Neural cell (in vitro differentiated cells): ENCODE measurements around the gene VHLL. TPM values are rescaled to one million over a fixed set of nuclear protein-coding genes. Genes with fewer than 3 reads are reported as not detected.
A peak's percentile ranks its signal among the peaks of the same experiment; 100 is the strongest.

Experiments
- H2AFZ ChIP-seq: fragments of 200-600, 300-800 bp; sonication (generic), shearing (Covaris generic); 2 replicates; pipeline ENCODE4 v1.6.0; 2014; ENCODE audit warnings: low read depth, mild to moderate bottlenecking, antibody characterized with exemption, low read length, moderate library complexity
- H3F3A ChIP-seq: fragments of 200-600 bp; shearing (Covaris generic); 2 replicates; pipeline ENCODE4 v1.6.1; 2016; ENCODE audit warnings: mild to moderate bottlenecking, moderate library complexity, mixed read lengths, antibody characterized with exemption, low read length; ENCODE audit not compliant: insufficient read depth, poor library complexity, severe bottlenecking
- H3K27ac ChIP-seq: fragments of 200-600, 300-800 bp; sonication (generic), shearing (Covaris generic); 2 replicates; pipeline ENCODE4 v1.5.1; 2014; ENCODE audit warnings: mild to moderate bottlenecking, low read length, moderate library complexity
- H3K27me3 ChIP-seq: fragments of 300-800, 200-600 bp; sonication (generic), shearing (Covaris generic); 2 replicates; pipeline ENCODE4 v1.6.0; 2014; ENCODE audit warnings: mild to moderate bottlenecking, low read depth, low read length, moderate library complexity; ENCODE audit not compliant: insufficient read depth
- H3K36me3 ChIP-seq: fragments of 300-800, 200-600 bp; sonication (generic), shearing (Covaris generic); 2 replicates; pipeline ENCODE4 v1.5.1; 2014; ENCODE audit warnings: mild to moderate bottlenecking, antibody characterized with exemption, low read length, moderate library complexity; ENCODE audit not compliant: insufficient read depth
- H3K4me2 ChIP-seq: fragments of 300-800, 200-600 bp; sonication (generic), shearing (Covaris generic); 2 replicates; pipeline ENCODE4 v1.6.0; 2014; ENCODE audit warnings: mild to moderate bottlenecking, low read length
- H3K4me3 ChIP-seq: fragments of 300-800, 200-600 bp; sonication (generic), shearing (Covaris generic); 2 replicates; pipeline ENCODE4 v1.5.1; 2014; ENCODE audit warnings: mild to moderate bottlenecking, low read length, moderate library complexity
- H3K79me2 ChIP-seq: fragments of 200-600 bp; shearing (Covaris generic); replicated peaks from 2 replicates; pipeline ENCODE4 v1.6.0; 2014; ENCODE audit warnings: mild to moderate bottlenecking, low read length, moderate library complexity; ENCODE audit not compliant: insufficient read depth
- H3K9ac ChIP-seq: fragments of 300-800, 200-600 bp; sonication (generic), shearing (Covaris generic); 2 replicates; pipeline ENCODE4 v1.6.1; 2016; ENCODE audit warnings: mild to moderate bottlenecking, low read length, mixed read lengths
- H3K9me2 ChIP-seq: fragments of 200-600 bp; shearing (Covaris generic); 2 replicates; pipeline ENCODE4 v1.6.1; 2016; ENCODE audit warnings: mild to moderate bottlenecking, low read length, mixed read lengths; ENCODE audit not compliant: insufficient read depth
- H3K9me3 ChIP-seq: fragments of 200-600, 300-800 bp; sonication (generic), shearing (Covaris generic); 2 replicates; pipeline ENCODE4 v1.6.1; 2016; ENCODE audit warnings: mild to moderate bottlenecking, mixed run types, low read length, moderate library complexity, mixed read lengths
- H4K20me1 ChIP-seq: fragments of 200-600 bp; shearing (Covaris generic); 2 replicates; pipeline ENCODE4 v1.6.1; 2016; ENCODE audit warnings: mild to moderate bottlenecking, mixed run types; ENCODE audit not compliant: insufficient read depth
- EP300 ChIP-seq: fragments of 450-650 bp; conservative IDR thresholded peaks from 2 replicates; pipeline ENCODE4 v1.6.1; 2014; ENCODE audit warnings: antibody characterized with exemption, mild to moderate bottlenecking, moderate library complexity; ENCODE audit not compliant: poor library complexity, severe bottlenecking
- EZH2 ChIP-seq: fragments of 200-600, 300-800 bp; shearing (Covaris generic), sonication (generic); IDR thresholded peaks from 2 replicates; pipeline ENCODE4 v1.6.1; 2014; ENCODE audit warnings: antibody characterized with exemption, low read length, borderline replicate concordance, mild to moderate bottlenecking; ENCODE audit not compliant: insufficient read depth, poor library complexity, severe bottlenecking
- MXI1 ChIP-seq: fragments of 450-650 bp; conservative IDR thresholded peaks from 2 replicates; pipeline ENCODE4 v1.6.1; 2014; ENCODE audit warnings: antibody characterized with exemption, mild to moderate bottlenecking; ENCODE audit not compliant: poor library complexity, severe bottlenecking
- POLR2AphosphoS5 ChIP-seq: IDR thresholded peaks from 2 replicates; pipeline ENCODE4 v1.6.1; 2012
- RAD21 ChIP-seq: fragments of 450-650 bp; conservative IDR thresholded peaks from 2 replicates; pipeline ENCODE4 v1.6.1; 2014; ENCODE audit warnings: antibody characterized with exemption, mild to moderate bottlenecking, moderate library complexity
- SMC3 ChIP-seq: fragments of 450-650 bp; conservative IDR thresholded peaks from 2 replicates; pipeline ENCODE4 v1.6.1; 2014; ENCODE audit warnings: antibody characterized with exemption, mild to moderate bottlenecking, moderate library complexity; ENCODE audit not compliant: poor library complexity
- TAF1 ChIP-seq: IDR thresholded peaks from 2 replicates; pipeline ENCODE4 v1.6.1; 2012; ENCODE audit warnings: low read depth
- polyA plus RNA-seq: library from polyadenylated mRNA; depleted of rRNA; stranded (reverse); fragments of >200 nt; gene quantifications from 2 replicates; pipeline ENCODE4 v1.2.3, GENCODE V29; 2014
- TF ChIP-seq, protein P1 (sequence below): IDR thresholded peaks from 2 replicates; pipeline ENCODE4 v1.6.1; 2012; ENCODE audit warnings: borderline replicate concordance
- TF ChIP-seq, protein P2 (sequence below): fragments of 450-650 bp; IDR thresholded peaks from 2 replicates; pipeline ENCODE4 v1.5.1; 2014; ENCODE audit warnings: antibody characterized with exemption, mild to moderate bottlenecking, moderate library complexity; ENCODE audit not compliant: poor library complexity, severe bottlenecking

Gene VHLL
- polyA plus RNA-seq, 1 donor from 2014 or later, result 1.8 TPM

DNA sequence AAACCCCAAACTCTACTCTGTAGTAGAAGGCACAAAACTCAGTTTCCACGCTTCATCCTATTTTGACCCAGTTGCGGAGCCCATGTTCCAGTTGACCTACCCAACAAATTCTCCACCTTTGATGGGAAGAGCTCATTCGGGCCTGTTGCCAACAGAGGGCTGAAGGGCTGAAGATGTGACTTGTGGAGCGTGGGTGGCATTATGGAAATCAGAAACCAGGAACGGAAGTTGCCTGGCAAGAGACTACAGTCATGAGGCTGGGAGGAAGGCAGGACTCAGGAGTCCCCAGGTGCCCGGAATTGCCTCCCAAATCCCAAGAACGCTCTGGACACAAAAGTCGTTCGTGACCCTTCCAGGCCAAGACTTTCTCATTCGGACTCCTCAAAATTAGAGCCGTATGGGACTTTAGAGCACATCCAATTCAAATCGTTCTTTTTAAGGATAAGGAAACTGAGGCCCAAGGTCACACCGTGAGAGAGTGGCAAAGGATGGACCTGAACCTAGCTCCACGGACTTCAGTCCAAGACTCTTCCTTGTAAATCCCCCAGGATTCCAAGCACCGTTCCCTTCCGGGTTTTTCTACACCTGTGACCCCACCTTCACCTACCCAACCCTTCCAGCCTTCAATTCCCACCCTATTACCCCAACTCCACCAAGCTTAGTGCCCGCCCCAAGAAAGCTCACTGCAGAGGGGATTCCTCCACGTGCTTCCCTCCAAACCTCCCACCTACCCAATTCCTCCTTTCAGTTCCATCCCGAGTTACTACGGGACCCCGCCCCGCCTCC lies 17.2 kb downstream of the VHLL start:
- peak overlapping the region; percentile 63 for H3K4me2 ChIP-seq
- H2AFZ ChIP-seq, result peak overlapping the region; percentile 95
- H3K9me3 ChIP-seq, result no peaks in the 10 kb centered on the region
- peak overlapping the region; percentile 70 for H3K27ac ChIP-seq
- peaks cover 34% of the 10 kb centered on the region for H3K79me2 ChIP-seq
- no peaks in the 10 kb centered on the region for H3K36me3 ChIP-seq
- peak overlapping the region; percentile 80 for H3K9ac ChIP-seq
- H3K4me3 ChIP-seq, result peak overlapping the region; percentile 78
- no peaks in the 10 kb centered on the region for H3K9me2 ChIP-seq
- TF ChIP-seq, protein P1, sequence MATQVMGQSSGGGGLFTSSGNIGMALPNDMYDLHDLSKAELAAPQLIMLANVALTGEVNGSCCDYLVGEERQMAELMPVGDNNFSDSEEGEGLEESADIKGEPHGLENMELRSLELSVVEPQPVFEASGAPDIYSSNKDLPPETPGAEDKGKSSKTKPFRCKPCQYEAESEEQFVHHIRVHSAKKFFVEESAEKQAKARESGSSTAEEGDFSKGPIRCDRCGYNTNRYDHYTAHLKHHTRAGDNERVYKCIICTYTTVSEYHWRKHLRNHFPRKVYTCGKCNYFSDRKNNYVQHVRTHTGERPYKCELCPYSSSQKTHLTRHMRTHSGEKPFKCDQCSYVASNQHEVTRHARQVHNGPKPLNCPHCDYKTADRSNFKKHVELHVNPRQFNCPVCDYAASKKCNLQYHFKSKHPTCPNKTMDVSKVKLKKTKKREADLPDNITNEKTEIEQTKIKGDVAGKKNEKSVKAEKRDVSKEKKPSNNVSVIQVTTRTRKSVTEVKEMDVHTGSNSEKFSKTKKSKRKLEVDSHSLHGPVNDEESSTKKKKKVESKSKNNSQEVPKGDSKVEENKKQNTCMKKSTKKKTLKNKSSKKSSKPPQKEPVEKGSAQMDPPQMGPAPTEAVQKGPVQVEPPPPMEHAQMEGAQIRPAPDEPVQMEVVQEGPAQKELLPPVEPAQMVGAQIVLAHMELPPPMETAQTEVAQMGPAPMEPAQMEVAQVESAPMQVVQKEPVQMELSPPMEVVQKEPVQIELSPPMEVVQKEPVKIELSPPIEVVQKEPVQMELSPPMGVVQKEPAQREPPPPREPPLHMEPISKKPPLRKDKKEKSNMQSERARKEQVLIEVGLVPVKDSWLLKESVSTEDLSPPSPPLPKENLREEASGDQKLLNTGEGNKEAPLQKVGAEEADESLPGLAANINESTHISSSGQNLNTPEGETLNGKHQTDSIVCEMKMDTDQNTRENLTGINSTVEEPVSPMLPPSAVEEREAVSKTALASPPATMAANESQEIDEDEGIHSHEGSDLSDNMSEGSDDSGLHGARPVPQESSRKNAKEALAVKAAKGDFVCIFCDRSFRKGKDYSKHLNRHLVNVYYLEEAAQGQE, result no peak
- TF ChIP-seq POLR2AphosphoS5, result no peak
- TF ChIP-seq, protein P2, sequence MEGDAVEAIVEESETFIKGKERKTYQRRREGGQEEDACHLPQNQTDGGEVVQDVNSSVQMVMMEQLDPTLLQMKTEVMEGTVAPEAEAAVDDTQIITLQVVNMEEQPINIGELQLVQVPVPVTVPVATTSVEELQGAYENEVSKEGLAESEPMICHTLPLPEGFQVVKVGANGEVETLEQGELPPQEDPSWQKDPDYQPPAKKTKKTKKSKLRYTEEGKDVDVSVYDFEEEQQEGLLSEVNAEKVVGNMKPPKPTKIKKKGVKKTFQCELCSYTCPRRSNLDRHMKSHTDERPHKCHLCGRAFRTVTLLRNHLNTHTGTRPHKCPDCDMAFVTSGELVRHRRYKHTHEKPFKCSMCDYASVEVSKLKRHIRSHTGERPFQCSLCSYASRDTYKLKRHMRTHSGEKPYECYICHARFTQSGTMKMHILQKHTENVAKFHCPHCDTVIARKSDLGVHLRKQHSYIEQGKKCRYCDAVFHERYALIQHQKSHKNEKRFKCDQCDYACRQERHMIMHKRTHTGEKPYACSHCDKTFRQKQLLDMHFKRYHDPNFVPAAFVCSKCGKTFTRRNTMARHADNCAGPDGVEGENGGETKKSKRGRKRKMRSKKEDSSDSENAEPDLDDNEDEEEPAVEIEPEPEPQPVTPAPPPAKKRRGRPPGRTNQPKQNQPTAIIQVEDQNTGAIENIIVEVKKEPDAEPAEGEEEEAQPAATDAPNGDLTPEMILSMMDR, result no peak
- TF ChIP-seq EZH2, result no peak
- no peak for TF ChIP-seq MXI1
- no peak for TF ChIP-seq SMC3
- no peak for TF ChIP-seq RAD21
- no peak for TF ChIP-seq EP300
- TF ChIP-seq TAF1, result no peak
- no peaks in the 10 kb centered on the region for H4K20me1 ChIP-seq
- no peaks in the 10 kb centered on the region for H3K27me3 ChIP-seq
- no peaks in the 10 kb centered on the region for H3F3A ChIP-seq

DNA sequence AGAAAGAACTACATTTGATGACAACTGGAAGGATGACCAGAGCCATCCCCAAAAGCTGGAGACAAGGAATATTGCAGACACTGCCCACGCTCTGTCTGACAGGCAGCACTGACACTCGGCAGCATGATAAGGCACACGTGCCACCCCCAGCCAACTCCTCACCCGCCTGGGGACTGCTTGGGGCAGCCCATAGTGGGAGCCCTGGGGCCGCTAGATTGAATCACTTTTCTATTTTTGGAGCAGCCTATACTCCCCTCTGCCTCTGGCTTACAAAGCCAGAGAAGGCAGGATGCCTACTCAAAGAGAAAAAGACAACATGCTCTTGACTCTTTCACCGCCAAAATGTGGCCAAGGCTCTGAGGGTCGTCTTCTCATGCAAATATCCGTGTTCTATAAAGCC lies 17.8 kb downstream of the VHLL start:
- H2AFZ ChIP-seq, result no peak overlapping the region
- H3F3A ChIP-seq, result no peaks in the 10 kb centered on the region
- H4K20me1 ChIP-seq, result no peaks in the 10 kb centered on the region
- H3K27ac ChIP-seq, result no peak overlapping the region
- peak overlapping the region; percentile 80 for H3K9ac ChIP-seq
- no peaks in the 10 kb centered on the region for H3K9me2 ChIP-seq
- peak overlapping the region; percentile 63 for H3K4me2 ChIP-seq
- TF ChIP-seq, protein P2, result no peak
- TF ChIP-seq EP300, result no peak
- no peak for TF ChIP-seq RAD21
- no peak for TF ChIP-seq MXI1
- no peak for TF ChIP-seq EZH2
- TF ChIP-seq TAF1, result no peak
- H3K79me2 ChIP-seq, result peaks cover 34% of the 10 kb centered on the region
- no peaks in the 10 kb centered on the region for H3K36me3 ChIP-seq
- no peaks in the 10 kb centered on the region for H3K27me3 ChIP-seq
- peak overlapping the region; percentile 78 for H3K4me3 ChIP-seq
- H3K9me3 ChIP-seq, result no peaks in the 10 kb centered on the region
